Endothelial cell of hepatic sinusoid (primary cell): Measurements from ENCODE around the gene ABCC2.
"Not testable (repeated sequence)": the region's sequence is repeated elsewhere in the genome, so short reads cannot be mapped to it uniquely, and the experiment has no call there.

Experiments
- in situ Hi-C: cut with HindIII; loops from 2 replicates; pipeline ENCODE4 v1.10.0; 2017; ENCODE audit warnings: low sequenced_read_pairs

ABCC2 gene

DNA sequence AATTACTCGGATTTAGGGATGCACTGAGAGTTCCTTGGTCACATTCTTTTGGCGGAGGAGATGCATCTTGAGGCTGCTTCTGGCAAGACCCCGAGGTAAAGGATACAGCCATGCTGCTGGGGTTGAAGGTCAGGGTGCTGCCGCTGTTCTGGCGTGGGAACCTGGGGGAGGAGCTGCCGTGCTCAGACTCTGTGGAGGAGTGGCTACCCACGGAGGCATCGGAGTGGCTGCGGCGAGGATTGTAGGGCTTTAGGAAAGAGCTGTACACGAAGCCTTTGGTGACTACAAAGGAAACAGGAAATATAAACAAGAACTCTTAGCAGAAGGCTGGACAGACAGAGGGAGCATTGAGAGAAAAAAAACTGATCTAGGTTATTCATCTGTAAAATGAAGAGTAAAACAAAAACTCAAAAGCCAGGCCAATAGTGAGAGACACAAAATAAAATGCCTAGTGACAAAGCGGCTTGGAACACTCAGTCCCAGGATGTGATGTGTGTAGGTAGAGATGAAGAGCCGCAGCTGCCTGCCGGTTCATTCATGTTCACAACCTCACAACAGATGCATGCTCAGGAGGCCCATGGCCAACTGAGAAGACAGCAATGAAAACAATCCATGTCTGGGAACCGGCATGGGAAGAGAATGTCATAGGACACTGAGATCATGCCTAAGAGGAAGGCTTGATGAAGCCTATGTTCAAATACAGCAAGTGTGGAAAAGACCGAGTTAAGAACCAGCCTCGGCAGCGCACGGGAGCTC lies 97.8 kb downstream of the ABCC2 start:
- in situ Hi-C loops: no loop called here

DNA sequence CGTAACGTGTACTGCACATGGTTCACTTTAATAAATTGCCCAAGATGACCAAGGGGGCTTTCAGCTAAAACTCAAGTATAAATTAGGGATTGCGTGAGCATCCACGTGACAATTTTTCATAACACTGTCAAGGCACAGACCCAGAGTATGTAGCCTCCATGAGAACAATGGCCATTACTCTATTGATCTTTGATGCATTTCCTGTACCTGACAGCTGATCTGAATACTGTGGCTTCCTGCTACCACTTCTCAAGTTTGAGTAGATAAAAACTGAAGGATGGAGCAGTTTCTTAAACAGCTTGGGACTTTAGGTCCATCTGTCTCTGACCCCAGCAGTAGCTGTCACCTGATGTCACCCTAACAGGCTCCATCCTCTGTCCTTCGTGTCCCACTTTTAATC lies 98.9 kb downstream of the ABCC2 start:
- in situ Hi-C loops: no loop called here

DNA sequence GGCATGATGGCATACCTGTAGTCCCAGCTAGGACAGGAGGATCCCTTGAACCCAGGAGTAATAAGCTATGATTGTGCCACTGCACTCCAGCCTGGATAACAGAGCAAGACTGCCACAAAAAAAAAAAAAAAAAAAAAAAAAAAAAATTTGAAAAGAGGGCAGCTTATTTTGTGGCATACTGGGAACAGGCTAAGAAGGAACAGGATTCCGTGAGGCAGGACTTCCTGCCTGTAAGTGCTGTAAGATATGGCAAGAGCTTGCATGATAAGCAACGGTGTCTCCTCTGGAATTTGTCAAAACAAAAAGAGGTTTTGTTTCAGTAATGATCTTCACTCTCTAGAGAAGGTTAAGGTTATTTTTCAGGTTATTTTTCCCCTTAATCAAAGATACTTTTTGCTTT lies 101.1 kb downstream of the ABCC2 start:
- in situ Hi-C loops: no loop called here

DNA sequence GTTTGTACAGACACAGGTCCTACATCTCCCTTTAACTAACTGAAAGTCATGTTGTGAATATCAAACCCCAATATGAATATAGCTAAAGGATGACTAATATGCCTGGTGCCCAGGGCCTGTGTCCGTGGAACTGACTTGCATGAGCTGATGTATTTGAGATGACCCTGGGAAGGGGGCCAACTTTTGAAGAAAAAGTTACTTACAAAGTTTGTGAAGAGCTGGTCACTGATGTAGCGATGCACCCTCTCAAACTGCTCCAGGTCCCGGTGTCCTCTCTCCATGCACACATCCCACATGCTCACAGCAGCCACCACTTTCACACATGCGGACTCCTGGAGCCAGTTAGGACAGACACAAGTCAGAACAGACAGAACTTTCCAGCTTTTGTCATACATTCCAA lies 106.2 kb downstream of the ABCC2 start:
- in situ Hi-C loops: no loop called here

DNA sequence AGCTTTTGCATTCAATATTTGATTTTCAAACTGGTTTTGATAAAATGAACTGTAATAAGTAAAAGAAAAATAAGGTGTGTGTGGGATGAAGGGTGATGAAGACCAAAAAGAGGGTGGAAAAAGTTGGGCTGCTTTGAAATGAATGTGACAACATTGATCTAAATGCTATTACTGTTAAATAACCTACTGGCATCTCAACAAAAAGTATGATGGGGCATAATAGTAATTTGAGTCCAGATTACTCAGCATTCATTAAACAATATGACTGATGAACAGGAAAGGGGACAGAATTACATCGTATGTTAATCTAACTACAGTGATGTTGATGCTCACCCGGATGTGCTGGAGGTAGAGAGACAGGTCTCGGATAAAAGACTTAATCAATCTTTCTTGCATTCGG lies 112.2 kb downstream of the ABCC2 start:
- in situ Hi-C loops: no loop called here

DNA sequence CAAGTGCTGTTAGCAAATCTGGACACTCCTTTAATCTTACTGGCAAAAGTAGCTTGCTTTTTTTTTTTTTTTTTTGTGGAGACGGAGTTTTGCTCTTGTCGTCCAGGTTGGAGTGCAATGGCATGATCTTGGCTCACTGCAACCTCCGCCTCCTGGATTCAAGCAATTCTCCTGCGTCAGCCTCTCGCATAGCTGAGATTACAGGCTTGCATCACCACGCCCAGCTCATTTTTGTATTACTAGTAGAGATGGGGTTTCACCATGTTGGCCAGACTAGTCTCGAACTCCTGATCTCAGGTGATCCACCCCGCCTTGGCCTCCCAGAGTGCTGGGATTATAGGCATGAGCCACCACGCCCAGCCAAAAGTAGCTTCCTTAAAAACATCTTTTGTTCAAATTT lies 112.6 kb downstream of the ABCC2 start:
- in situ Hi-C loops: not testable (repeated sequence)

DNA sequence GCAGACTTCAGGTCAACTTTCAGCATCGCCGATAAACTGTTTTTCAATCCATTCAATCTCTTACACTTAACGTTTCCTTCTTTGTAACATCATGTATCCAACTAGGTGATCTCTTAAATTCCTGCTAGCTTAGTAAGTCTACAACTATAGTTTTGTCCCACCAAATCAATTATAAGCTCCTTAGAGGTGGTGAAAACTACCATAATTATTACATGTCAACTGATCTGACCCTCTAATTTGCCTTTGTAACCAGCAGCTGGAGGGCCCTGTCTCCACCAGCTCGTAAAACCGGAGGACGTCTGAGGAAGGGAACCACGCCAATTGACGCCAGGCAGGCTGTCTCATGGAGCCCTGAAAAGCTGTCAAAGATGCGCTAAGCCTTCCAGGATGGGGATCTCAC lies 113.4 kb downstream of the ABCC2 start:
- in situ Hi-C loops: no loop called here
